K562 (cell line): Measurements from ENCODE around the gene HNRNPA3. TPM values are rescaled to one million over a fixed set of nuclear protein-coding genes. Genes with fewer than 3 reads are reported as not detected.

Experiments used
- ARID2 ChIP-seq: fragments of 450-650 bp; IDR thresholded peaks from 2 replicates; pipeline ENCODE4 v1.6.1; 2017; ENCODE audit warnings: antibody characterized with exemption, mild to moderate bottlenecking
- CBX1 ChIP-seq: sonication (generic); IDR thresholded peaks from 2 replicates; pipeline ENCODE4 v1.6.1; 2016; ENCODE audit warnings: antibody characterized with exemption, low read depth, mild to moderate bottlenecking
- CCNT2 ChIP-seq: IDR thresholded peaks from 2 replicates; pipeline ENCODE4 v1.6.1; 2011; ENCODE audit warnings: borderline replicate concordance, low read depth, mild to moderate bottlenecking, moderate library complexity, mixed read lengths, low read length; ENCODE audit not compliant: insufficient read length; ENCODE audit errors: extremely low read depth
- FOXA1 ChIP-seq: fragments of 450-650 bp; IDR thresholded peaks from 2 replicates; pipeline ENCODE4 v1.6.1; 2016; ENCODE audit warnings: mild to moderate bottlenecking, borderline replicate concordance
- KDM2B ChIP-seq: fragments of 250-450 bp; sonication (Bioruptor Pico); IDR thresholded peaks from 2 replicates; pipeline ENCODE4 v1.8.0; 2021; ENCODE audit warnings: mild to moderate bottlenecking, moderate library complexity
- MAFK ChIP-seq: IDR thresholded peaks from 2 replicates; pipeline ENCODE4 v1.6.1; 2011; ENCODE audit warnings: low read length, improper control_type of control experiment
- MEIS2 ChIP-seq: fragments of 450-650 bp; IDR thresholded peaks from 2 replicates; pipeline ENCODE4 v1.6.1; 2014; ENCODE audit warnings: mild to moderate bottlenecking; ENCODE audit not compliant: partially characterized antibody
- NEUROD1 ChIP-seq: fragments of 150-350 bp; IDR thresholded peaks from 2 replicates; pipeline ENCODE4 v1.6.1; 2014; ENCODE audit warnings: borderline replicate concordance, low read length, low read depth; ENCODE audit not compliant: partially characterized antibody
- NFE2 ChIP-seq: IDR thresholded peaks from 2 replicates; pipeline ENCODE4 v1.6.1; 2014; ENCODE audit warnings: antibody characterized with exemption, low read depth
- NFYB ChIP-seq: IDR thresholded peaks from 2 replicates; pipeline ENCODE4 v1.6.1; 2011; ENCODE audit warnings: mild to moderate bottlenecking, moderate library complexity; ENCODE audit not compliant: insufficient read length; ENCODE audit errors: extremely low read depth
- RNF2 ChIP-seq: sonication (generic); IDR thresholded peaks from 2 replicates; pipeline ENCODE4 v1.6.1; 2016
- RUNX1 ChIP-seq: sonication (generic); IDR thresholded peaks from 2 replicates; pipeline ENCODE4 v1.6.1; 2016; ENCODE audit warnings: antibody characterized with exemption, low read depth
- SAFB ChIP-seq: fragments of 200-400 bp; formaldehyde crosslinking; IDR thresholded peaks from 2 replicates; pipeline ENCODE4 v1.6.1; 2017; ENCODE audit warnings: low read depth, low read length, borderline replicate concordance
- SMARCA4 ChIP-seq: fragments of 450-650 bp; IDR thresholded peaks from 2 replicates; pipeline ENCODE4 v1.6.1; 2016
- TBP ChIP-seq: optimal IDR thresholded peaks from 2 replicates; pipeline ENCODE3; 2011; ENCODE audit warnings: low read depth, low read length, improper control_type of control experiment
- TCF3 ChIP-seq: sonication (generic); formaldehyde crosslinking; IDR thresholded peaks from 2 replicates; pipeline ENCODE4 v1.4.0; 2020; ENCODE audit warnings: mild to moderate bottlenecking, missing genetic modification reagents
- ZNF282 ChIP-seq: sonication (generic); formaldehyde crosslinking; IDR thresholded peaks from 2 replicates; pipeline ENCODE4 v1.8.1; 2023; ENCODE audit warnings: missing genetic modification reagents
- ZNF561 ChIP-seq: fragments of 450-650 bp; formaldehyde crosslinking; conservative IDR thresholded peaks from 2 replicates; pipeline ENCODE4 v1.4.0; 2020; ENCODE audit warnings: mild to moderate bottlenecking, moderate library complexity
- polyA plus RNA-seq, 8 experiments: library from polyadenylated mRNA; depleted of rRNA in 4 of 8; stranded (reverse) in 5 of 8; unstranded in 3 of 8; fragments of >200 nt; fragmentation: Nextera tagmentation in 2 of 8; fragmentation: Illumina TruSeq in 1 of 8; extraction: Ambion mirVana in 2 of 8; extraction: Trizol in 1 of 8; gene quantifications; 2 replicates each; pipeline versions ENCODE4 v1.2.1 to v1.2.3, GENCODE V29; 2011 to 2014; ENCODE audit warnings: inconsistent platforms in 1 of 8, missing spikeins in 1 of 8
- total RNA-seq, 7 experiments: library from RNA; depleted of rRNA in 6 of 7; stranded (reverse); fragments of >200 nt in 6 of 7; fragmentation: Illumina TruSeq in 2 of 7; extraction: Trizol in 2 of 7; gene quantifications; 2 replicates each; pipeline versions ENCODE4 v1.2.1 to v1.2.3, GENCODE V29; 2011 to 2021; ENCODE audit warnings: low replicate concordance in 1 of 7
- TF ChIP-seq, protein P1 (sequence below): fragments of 200-800 bp; sonication (Bioruptor generic); IDR thresholded peaks from 2 replicates; pipeline ENCODE4 v1.6.1; 2016; ENCODE audit warnings: missing genetic modification characterization, missing compliant biosample characterization
- TF ChIP-seq, protein P2 (sequence below), 2 experiments: fragments of 450-650 bp in 1 of 2; sonication (generic) in 1 of 2; formaldehyde crosslinking in 1 of 2; IDR thresholded peaks in 1 of 2; conservative IDR thresholded peaks in 1 of 2; 2 replicates each; pipeline versions ENCODE4 v1.6.1 to v1.8.1; 2016 to 2023; ENCODE audit warnings: mild to moderate bottlenecking in 2 of 2, moderate library complexity in 2 of 2, inconsistent platforms in 1 of 2, missing genetic modification reagents in 1 of 2
- TF ChIP-seq, protein P3 (sequence below): fragments of 250-450 bp; sonication (Bioruptor Pico); IDR thresholded peaks from 2 replicates; pipeline ENCODE4 v1.8.0; 2021; ENCODE audit warnings: mild to moderate bottlenecking, moderate library complexity

HNRNPA3 gene
- total and polyA plus RNA-seq, 9 of the 15 experiments (the other 6 are each of a cell fraction or from before 2014, with no cell fraction given): 72.8 to 428 (median 192) TPM

DNA sequence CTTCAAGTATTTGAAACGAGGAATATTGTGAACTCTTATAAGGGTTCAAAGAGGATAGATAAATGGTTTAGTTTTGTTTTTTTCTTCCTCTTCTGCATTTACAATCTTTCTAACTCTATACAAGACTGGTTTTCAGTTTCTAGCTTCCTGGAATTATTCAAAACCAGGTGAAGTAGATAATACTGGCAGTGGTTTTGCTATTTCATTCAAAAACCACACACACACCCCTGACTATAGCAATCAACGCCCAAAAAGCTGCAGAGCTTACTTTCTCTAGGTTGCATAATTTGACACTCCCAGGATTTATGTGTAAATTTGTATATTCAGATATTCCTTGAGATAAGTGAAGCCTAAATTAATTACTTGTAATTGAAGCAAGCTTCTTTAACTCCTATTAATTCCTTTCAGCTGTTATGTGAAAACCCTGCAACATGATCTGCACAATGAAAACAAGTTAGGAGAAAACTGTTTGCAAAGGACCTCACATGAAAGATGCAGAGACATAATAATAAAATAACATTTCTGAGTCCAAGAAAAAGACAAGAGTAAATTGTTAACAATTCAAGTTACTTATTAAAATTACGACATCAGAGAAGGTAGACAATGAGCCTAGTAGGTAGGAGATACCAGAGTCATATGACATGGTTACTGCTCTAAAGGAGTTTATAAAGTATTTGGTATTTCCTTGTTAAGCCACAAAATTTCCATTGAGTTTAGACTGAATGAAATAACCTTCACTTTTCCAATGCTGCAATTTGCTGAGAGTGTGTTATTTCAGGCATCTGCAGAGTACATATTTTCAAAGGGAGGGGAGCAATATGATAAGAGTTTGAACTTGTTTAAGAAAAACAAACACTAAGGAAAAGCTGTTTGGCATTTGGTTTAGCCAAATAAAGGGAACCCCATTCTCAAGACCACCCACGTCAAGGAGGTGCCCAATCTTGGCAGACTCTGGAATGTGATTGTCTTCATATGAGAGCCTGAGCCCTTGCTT lies 53.5 kb downstream of the HNRNPA3 start (continued):
- TF ChIP-seq, protein P1, sequence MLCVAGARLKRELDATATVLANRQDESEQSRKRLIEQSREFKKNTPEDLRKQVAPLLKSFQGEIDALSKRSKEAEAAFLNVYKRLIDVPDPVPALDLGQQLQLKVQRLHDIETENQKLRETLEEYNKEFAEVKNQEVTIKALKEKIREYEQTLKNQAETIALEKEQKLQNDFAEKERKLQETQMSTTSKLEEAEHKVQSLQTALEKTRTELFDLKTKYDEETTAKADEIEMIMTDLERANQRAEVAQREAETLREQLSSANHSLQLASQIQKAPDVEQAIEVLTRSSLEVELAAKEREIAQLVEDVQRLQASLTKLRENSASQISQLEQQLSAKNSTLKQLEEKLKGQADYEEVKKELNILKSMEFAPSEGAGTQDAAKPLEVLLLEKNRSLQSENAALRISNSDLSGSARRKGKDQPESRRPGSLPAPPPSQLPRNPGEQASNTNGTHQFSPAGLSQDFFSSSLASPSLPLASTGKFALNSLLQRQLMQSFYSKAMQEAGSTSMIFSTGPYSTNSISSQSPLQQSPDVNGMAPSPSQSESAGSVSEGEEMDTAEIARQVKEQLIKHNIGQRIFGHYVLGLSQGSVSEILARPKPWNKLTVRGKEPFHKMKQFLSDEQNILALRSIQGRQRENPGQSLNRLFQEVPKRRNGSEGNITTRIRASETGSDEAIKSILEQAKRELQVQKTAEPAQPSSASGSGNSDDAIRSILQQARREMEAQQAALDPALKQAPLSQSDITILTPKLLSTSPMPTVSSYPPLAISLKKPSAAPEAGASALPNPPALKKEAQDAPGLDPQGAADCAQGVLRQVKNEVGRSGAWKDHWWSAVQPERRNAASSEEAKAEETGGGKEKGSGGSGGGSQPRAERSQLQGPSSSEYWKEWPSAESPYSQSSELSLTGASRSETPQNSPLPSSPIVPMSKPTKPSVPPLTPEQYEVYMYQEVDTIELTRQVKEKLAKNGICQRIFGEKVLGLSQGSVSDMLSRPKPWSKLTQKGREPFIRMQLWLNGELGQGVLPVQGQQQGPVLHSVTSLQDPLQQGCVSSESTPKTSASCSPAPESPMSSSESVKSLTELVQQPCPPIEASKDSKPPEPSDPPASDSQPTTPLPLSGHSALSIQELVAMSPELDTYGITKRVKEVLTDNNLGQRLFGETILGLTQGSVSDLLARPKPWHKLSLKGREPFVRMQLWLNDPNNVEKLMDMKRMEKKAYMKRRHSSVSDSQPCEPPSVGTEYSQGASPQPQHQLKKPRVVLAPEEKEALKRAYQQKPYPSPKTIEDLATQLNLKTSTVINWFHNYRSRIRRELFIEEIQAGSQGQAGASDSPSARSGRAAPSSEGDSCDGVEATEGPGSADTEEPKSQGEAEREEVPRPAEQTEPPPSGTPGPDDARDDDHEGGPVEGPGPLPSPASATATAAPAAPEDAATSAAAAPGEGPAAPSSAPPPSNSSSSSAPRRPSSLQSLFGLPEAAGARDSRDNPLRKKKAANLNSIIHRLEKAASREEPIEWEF (CRISPR knock-in tag): 0 out of 2 replicates have a peak, but pooled peaks have one; percentile 74
- no peak for TF ChIP-seq CBX1
- no peak for TF ChIP-seq SAFB
- TF ChIP-seq, protein P2, sequence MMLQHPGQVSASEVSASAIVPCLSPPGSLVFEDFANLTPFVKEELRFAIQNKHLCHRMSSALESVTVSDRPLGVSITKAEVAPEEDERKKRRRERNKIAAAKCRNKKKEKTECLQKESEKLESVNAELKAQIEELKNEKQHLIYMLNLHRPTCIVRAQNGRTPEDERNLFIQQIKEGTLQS (IDR thresholded peaks at IDR 0.05): peak; percentile 83
- TF ChIP-seq, protein P2 (CRISPR knock-in tag; conservative IDR thresholded peaks at IDR 0.05): no peak
- no peak for TF ChIP-seq KDM2B (CRISPR knock-in tag)
- peak; percentile 62 for TF ChIP-seq SMARCA4
- TF ChIP-seq TBP: peak; percentile 25
- TF ChIP-seq ZNF561: no peak
- peak; percentile 69 for TF ChIP-seq TCF3
- TF ChIP-seq ZNF282 (CRISPR knock-in tag): no peak
- no peak for TF ChIP-seq NFYB
- TF ChIP-seq NFE2: peak; percentile 95
- TF ChIP-seq RUNX1: no peak
- peak; percentile 99 for TF ChIP-seq MEIS2
- TF ChIP-seq FOXA1: no peak
- peak; percentile 72 for TF ChIP-seq MAFK
- peak; percentile 66; the same call in 1 of the 2 replicates for TF ChIP-seq RNF2
- TF ChIP-seq, protein P3, sequence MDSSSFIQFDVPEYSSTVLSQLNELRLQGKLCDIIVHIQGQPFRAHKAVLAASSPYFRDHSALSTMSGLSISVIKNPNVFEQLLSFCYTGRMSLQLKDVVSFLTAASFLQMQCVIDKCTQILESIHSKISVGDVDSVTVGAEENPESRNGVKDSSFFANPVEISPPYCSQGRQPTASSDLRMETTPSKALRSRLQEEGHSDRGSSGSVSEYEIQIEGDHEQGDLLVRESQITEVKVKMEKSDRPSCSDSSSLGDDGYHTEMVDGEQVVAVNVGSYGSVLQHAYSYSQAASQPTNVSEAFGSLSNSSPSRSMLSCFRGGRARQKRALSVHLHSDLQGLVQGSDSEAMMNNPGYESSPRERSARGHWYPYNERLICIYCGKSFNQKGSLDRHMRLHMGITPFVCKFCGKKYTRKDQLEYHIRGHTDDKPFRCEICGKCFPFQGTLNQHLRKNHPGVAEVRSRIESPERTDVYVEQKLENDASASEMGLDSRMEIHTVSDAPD (CRISPR knock-in tag): no peak
- TF ChIP-seq ARID2: no peak
- peak; percentile 35 for TF ChIP-seq CCNT2
- TF ChIP-seq NEUROD1: peak; percentile 30
